ENCODE results near the gene STK11.

The STK11 gene, protein sequence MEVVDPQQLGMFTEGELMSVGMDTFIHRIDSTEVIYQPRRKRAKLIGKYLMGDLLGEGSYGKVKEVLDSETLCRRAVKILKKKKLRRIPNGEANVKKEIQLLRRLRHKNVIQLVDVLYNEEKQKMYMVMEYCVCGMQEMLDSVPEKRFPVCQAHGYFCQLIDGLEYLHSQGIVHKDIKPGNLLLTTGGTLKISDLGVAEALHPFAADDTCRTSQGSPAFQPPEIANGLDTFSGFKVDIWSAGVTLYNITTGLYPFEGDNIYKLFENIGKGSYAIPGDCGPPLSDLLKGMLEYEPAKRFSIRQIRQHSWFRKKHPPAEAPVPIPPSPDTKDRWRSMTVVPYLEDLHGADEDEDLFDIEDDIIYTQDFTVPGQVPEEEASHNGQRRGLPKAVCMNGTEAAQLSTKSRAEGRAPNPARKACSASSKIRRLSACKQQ

DNA sequence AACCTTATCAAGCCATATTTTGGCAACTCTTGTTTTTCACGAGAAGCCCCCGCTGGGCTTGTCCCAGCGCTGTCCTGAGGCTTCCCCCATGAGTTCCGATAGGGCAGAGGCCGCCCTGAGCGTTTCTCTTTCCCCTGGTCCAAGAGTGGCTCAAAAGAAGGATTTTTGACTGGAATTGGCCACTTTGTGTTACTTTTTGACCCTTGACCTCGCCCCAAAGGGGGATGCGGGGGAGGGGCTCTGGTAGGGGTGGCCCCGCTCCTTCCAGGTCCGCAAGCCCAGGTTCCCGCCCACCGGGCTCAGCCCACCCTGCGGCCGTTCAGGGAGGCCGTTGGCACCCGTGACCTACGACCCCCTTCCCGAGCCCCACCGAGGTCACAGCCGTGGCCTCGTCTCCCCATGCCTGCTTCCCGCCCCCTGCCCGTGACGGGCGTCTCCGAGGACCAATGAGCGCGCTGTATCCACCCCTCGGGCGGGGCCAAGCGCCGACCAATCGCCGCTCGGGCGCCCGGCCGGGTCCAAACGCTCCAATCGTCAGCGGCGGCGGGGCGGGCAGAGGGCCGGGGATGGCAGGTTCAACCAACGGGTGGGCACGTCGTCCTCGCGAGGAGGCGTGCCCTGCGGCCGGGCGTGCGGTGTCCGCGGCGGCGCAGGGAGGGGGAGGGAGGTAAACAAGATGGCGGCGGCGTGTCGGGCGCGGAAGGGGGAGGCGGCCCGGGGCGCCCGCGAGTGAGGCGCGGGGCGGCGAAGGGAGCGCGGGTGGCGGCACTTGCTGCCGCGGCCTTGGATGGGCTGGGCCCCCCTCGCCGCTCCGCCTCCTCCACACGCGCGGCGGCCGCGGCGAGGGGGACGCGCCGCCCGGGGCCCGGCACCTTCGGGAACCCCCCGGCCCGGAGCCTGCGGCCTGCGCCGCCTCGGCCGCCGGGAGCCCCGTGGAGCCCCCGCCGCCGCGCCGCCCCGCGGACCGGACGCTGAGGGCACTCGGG is at the start of gene STK11:
Gene STK11, plus strand, starts transcription at position 665 of the 986 bp plus-strand sequence. CDS start 1,136 bp downstream, outside the sequence.
- DNase-seq: peak; percentile 99

DNA sequence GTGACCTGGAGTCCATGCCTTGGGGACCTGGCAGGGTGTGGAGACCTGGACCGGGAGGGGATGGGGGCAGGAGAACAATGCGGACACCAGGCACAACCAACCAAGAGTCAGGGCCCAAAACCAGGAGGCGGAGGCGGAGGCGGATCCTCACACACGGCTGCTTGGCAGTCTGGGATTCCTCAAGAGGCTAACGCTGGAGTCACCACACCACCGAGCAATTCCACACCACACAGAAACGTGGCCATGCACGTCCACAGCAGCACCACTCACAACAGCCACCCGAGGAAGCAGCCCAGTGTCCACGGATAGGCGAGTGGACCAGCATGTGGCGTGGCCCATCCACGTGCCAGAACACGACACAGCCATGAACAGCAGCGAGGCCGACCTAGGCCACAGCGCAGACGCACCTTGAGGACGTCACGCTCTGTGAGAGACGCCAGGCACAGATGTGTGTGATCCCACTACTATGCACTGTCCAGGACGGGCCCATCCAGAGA is 49.2 kb upstream of the STK11 start:
- DNase-seq: no peak

DNA sequence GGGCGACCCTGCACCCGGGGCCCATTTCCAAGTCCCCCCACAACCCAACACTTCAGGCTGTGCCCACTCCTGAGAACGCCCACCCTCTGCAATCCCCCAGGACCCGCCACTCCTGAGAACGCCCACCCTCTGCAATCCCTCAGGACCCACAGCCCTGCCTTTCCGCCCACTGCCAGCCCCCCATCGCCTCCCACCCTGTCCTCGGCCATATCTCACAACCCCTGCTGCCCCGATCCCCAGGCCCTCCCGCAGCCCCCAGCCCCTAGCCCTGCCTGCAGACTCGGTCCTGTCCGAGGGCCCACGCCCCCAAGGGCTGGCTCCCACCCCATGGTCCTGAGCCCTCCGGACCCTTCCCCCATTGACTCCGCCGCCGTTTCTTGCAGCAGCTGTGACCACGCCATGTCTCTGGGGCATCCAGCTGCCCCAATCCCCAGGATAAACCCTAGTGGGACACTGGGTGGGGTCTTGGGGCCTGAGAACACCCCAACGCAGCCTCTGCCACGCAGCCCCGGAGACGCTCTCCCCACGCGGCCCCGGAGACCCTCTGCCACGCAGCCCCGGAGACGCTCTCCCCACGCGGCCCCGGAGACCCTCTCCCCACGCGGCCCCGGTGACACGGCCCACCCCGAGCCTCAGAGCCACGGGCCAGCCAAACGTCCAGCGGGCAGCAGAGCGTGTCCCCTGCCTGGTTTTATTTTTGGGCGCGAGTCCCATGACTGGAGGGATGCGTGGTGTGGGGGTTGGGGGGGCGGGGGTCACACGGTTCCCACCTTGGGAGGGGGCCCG is 48.6 kb upstream of the STK11 start:
- DNase-seq: no peak

DNA sequence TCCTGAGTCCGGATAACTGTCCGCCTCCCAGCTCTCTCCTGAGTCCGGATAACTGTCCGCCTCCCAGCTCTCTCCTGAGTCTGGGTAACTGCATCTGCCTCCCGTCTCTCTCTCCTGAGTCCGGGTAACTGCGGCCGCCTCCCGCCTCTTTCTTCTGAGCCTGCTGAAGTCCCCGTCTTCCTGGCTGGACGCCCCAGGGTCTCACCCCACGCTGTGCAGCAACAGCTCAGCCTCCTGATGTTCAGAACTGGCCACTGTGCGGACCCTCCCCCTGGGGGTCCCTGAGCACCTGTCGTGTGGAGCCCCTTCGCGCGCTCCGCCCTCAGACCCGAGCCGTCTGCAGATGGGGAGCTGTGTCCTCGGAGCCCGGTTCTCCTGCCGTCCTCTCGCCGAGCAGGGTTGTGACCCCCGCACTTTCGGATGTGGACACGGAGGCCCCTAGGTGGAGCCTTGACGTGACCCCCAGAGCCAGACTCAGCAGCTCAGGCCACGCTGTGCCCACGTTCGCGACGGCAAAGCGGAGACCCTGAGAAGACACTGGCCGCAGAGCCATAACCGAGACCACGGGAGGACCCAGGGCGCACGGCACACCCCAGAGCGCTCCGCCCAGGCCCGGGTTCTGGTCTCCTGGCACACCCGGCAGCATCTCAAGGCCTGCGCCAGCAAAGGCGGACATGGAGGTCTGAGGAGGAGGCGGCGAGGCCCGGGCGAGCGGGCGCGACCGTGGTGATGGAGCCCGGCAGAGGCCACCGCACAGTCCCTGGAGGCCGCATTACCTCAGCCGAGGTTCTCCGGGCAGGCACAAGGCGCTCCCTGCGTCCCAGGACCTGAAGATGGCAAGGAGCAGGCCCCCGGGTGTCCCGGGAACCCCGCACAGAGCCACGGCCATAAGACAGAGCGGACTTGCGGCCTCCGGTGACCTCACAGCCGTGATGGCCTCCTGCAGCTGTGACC is 47.4 kb upstream of the STK11 start:
- no peak for DNase-seq

DNA sequence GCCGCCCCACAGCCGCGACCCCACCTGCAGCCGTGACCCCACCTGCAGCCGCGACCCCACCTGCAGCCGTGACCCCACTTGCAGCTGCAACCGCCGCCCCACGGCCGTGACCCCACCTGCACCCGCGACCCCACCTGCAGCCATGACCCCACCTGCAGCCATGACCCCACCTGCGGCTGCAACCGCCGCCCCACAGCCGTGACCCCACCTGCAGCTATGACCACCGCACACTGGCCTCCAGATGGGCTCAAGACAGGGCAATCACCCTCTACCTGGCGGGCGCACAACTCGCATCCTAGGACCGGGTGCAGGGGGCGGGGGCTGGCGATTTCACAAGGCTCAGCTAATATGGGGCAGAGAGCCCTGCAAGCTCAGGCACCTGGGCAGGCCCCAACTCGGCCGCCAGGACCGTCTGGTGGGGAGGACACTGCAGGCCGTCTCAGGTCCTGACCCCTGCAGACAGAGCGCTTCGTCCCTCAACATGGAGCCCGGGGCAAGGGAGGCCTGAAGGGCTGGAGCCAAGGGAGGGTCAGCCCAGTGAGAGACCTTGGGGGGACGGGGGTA is 46.6 kb upstream of the STK11 start:
- no peak for DNase-seq

DNA sequence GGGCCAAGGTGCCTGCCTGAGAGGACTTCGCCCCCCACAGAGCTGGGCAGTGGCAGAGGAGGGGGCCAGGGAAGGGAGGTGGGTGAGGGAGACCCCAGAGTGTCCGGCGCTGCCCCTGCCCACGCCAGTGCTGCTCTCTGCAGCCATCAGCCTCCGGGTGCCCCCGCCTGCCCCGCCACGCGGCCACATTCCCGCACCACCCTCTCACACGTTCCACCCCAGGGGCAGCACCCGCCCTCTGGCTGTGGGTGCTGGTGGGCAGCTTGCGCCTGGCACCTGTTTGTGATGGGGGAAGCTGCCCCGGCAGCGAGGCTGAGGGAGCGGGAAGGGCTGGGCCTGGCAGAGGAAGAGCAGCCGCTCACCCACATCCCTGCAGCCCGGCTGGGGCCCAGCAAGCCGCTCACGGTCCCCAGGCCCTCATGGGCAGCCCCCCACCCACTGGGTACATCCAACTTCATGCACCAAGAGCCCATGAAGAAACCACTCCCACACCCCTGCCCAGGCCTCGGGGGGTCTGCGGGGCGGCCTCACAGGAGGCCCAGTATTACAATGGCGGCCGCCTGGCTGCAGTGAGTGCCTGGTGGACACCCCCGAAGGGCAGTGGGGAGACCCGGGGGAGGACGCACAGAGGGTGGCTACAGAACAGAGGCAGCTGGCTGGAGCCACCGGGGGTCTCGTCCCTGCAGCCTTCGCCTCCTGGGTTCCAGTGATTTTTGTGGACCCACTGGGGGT is 45.5 kb upstream of the STK11 start:
- DNase-seq: no peak

DNA sequence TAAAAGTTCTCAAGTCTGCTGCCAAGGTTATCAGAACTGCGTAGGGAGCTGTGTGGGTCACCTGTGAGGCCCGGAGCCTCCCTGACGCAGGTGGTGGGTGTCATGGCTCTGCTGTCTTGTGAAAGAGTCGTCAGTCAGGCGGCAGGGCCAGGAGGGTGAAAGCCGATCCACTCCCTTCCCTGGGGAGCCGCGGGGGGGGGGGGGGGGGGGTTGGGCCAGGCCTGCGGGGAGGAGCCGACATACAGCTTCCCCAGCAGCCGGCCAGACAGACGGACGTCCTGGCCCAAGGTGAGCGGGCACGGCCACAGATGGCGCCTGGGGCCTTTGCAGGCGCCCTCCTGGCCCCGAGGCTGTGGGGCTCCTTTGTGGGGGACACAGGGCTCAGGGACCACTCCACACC is 43.9 kb upstream of the STK11 start:
- no peak for DNase-seq

DNA sequence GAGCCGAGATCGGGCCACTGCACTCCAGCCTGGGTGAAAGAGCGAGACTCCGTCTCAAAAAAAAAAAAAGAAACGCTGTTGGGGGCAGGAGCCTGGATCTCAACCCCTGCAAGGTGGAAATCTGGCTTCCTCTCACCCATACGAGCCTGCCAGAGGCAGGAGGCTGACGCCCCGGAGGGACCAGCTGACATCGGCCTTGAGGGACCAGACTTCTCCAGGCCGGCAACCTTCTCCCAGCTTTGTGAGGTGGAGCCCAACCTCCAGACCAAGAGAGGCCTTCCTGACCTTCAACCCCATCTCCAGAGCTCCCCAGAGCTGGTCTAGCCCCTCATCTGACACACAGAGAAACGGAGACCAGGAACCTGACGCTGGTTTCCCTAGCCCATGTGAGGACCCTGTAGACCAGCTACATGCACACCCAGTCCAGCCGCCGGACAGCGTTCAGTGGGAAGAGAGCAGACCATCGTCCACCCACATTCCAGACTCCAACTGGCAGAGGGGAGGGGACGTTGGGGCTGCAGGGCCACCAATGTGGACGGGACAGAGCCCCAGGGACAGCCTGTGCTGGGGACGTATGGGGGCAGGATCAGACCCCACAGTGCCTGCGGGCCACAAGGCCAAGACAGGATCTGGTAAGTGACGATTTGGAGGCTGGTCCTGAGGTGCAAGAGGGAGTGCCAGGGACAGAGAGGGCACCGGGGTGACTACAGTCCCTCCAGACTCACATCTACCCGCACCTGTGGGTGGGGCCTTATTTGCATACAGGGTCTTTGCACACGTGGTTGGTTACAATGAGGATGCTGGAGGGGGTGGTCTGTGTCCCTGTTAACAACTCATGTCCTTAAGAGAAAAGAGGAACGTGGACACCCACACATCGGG is 42.9 kb upstream of the STK11 start:
- DNase-seq: no peak

DNA sequence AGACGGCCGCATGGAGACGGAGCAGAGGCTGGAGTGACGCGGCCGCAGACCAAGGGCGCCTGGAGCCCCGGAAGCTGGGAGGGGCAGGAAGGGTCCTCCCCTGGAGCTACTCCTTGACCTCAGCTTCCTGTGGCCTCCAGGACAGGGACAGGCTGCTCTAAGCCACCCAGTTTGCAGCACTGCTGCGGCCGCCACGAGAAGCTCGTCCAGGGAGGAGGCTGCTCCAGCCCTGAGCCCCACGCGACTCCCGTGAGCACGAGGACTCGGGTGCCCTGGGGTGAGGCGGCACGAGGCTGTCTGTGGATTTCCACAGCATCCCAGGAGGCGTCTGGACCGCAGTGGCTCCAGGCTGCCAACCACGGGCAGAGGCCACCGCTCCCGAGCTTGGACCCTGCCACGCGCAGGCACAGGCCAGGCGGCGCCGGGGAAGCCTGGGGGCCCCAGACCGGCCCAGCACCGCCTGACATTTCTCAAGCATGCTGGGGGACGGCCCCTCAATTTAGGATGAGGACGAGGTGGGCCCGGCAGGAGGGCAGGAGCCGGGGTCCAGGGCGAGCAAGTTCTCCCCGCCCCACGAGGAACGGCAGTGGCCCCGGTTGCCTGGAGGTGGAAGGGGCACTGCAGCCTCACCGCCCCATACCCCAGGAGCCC is 42.2 kb upstream of the STK11 start:
- DNase-seq: no peak

DNA sequence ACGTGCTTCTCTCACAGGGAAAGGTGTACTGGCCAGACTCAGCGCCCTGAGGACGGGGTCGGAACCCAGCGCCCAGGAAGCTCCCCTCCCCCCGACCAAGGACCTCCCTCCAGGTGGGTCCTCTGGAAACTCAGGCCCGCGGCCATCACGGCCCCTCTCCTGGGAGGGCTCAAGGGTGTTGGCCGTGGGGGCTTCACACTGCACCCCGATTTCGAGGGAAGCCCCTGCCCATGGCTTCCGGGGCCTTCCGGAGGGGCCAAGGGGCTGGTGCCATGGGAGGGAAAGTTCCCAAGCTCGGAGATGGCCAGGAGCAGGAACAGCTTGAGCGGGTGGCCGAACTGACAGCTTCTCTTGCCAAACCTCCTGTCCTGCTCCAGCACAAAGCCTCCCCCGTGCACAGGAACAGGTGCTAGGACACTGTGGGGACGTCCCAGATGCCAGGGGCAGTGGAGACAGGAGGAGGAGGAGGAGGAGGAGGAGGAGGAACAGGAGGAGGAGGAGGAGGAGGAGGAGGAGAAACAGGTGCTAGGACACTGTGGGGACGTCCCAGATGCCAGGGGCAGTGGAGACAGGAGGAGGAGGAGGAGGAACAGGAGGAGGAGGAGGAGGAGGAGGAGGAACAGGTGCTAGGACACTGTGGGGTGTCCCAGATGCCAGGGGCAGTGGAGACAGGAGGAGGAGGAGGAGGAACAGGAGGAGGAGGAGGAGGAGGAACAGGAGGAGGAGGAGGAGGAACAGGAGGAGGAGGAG is 41.5 kb upstream of the STK11 start:
- DNase-seq: no peak

DNA sequence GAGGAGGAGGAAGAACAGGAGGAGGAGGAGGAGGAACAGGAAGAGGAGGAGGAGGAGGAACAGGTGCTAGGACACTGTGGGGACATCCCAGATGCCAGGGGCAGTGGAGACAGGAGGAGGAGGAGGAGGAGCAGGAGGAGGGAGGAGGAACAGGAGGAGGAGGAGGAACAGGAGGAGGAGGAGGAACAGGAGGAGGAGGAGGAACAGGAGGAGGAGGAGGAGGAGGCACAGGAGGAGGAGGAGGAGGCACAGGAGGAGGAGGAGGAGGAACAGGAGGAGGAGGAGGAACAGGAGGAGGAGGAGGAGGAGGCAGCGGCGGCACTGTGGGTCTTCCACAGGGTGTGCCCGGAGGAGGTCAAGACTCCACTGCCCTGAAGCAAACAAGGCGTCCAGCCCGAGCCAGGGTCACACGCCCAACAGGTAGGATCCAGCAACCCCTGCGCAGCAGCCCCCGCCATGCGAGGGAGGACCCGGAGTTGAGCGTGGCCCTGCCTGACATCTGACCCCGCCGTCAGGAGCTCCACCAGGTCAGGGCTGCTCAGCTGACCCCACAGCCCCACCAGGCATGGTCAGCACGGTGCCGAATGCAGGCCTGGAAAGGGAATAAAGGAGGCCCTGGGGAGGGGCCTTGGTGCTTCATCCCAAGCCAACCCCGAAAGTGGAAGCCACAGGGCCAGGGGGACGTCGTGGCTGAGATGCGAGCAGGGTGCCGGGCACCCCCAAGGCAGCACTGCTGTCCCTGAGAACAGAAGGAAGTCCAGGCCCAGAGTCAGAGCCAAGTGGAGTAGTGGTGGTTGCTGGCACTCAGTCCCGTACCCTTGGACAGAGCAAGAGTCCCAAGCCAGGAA is 40.7 kb upstream of the STK11 start:
- DNase-seq: no peak

DNA sequence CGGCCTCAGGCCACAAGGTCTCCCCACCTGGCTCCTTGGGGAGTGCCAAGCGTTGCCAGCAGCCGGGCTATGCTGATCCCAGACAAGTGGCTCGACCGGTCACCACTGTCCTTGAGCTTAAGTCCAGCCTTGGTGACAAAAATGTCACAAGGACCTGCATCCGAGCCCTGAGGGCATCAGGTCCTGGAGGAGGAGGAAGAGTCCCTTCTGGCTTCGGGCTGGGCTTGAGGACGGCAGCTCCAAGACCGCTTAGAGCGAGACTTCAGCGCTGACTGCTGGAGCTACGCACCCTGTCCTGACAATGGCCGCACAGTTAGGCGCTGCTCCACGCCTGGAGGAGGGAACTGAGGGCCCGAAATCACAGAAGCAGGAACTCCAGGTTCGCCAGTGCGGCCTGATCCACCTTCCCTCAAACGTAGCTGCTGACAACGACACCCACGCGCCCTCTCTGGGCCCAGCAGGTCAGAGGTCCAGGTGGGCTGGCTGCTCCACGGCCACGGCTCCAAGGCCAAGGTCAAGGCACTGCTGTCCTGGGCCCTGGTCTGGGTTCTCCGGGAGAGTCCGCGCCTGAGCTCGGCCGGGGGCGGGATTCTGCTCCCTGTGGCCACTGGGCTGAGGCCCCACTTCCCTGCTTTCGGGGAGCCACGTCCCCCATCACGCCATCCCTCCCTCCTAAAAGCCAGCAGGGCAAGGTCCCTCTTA is 38.6 kb upstream of the STK11 start:
- no peak for DNase-seq

DNA sequence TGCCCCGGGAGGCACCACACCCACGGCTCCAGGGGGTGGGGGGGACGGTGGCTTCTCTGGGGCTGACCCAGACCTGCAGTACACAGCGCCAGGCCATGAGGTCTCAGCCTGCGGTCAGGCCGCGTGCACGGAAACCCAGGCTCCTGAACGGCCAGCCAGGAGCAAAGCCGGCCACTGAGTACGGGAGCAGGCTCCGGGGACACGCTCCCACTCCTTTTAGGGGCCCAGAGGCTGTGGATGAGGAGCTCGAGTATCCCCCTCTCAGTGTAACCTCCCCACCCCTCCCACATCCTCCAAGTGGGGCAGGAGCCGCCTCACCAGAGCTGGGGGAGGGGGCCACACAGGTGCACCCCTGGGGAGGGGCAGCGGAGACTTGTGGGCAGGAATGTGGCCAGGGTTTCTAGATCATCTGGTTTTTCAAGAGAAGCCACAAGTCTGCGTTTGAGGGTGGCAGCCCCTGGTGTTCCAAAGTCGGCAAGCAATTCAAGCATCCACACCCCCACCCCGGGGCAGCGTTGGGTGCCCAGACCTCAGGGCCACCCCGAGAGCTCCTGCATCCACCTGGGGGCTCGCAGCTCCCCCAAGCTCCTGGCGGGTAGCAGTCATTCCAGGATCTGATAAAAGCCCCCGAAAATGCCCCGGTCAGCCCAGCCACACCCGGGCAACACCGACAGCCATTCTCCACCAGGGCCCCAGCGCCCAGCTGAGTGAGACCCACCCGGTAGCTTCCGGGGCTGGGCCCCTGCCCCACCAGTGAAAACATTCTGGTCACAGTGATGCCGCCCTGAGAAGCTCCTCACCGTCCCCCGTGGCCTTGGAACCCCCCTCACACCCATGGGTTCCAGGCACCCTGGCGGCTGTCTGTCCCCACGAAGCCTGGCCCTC is 37.6 kb upstream of the STK11 start:
- DNase-seq: no peak

DNA sequence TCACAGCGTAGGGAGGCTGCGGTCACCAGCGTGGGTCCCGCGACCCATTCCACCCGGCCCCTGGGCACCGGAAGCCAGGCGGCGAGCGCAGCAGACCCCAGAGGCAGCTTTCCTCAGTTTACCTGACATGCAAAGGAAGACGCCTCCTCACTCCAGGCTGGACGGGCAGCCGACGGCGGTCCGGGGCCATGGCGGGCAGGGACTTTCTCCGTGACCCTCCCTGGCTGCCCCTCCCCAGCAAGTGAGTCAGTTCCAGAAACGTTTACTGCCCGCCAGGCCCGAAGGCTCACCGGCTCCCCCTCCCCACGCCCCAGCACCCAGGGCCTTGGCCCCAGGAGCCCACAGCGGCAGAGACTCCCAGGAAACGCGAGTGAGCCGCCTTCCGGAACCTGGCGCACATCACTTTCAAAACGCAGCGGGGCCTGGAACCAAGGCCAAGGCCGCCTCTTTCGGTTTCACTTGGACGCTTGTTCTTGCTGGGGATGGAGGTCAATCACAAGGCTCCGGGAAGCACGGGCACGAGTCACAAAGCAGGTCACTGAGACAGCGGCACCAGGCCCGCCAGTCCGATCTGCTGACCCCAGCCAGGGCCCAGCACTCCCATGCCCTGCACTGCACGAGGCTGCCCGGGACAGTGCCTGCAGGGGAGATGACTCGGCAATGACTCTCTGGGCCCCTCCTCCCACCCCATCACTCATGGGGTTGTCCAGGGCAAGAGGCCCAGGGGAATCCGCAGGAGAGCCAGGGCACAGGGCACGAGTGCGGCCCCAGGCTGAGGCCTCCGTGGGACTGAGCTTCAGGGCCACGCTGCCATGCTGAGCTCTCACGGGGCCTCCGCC is 36.8 kb upstream of the STK11 start:
- DNase-seq: no peak

Data from activated CD4-positive, alpha-beta T cell treated with anti-CD3 and anti-CD28 coated beads for 4 hours (primary cell).